ENCODE data around the gene ICE2. TPM values are rescaled to one million over a fixed set of nuclear protein-coding genes. Genes with fewer than 3 reads are reported as not detected.

Gene ICE2
- total RNA-seq, 2 experiments from 2014 or later, result 66.0 to 71.3 TPM

DNA sequence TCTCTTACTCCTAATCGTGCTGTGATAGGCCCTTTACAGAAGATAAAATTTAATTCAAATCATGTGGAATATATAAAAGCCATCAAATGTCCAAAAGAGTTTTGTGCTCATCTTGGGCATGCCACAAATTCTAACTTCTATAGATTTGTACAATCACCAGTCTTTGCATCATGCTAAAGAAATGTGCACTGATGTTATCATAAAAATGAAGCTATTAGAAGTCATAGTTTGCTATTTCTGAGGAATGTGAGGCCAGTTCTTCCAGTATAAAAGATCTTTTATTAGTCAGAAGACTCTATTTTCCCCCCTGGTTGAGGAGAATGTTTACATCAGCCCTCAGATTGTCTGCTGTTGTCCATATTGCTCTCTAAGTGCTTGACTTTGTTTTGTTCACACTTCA lies 79.0 kb downstream of the ICE2 start:
- ChIA-PET CTCF (interaction anchor here (1.4 to 3.2 kb wide), 2 partner anchors 41 to 120 kb away, joined by 4 to 15 read pairs; no protein-coding TSS in a partner anchor), POLR2A (interaction anchor here (0.7 kb wide), 1 partner anchor 79 kb away, joined by 3 read pairs; the partner anchor contains the start of gene ICE2)
- intact Hi-C loops (cut with micrococcal nuclease), result loop anchor here (10.0 kb wide), 1 partner anchor 295 kb away; no protein-coding TSS in a partner anchor
- peaks cover 2% of the 10 kb centered on the region for H3K27me3 Mint-ChIP-seq
- no peak overlapping the region for H3K27ac Mint-ChIP-seq
- peaks cover 15% of the 10 kb centered on the region for H3K36me3 Mint-ChIP-seq
- DNase-seq, result no peak
- peaks cover 28% of the 10 kb centered on the region for H3K4me1 Mint-ChIP-seq (ENCODE audit: low read depth)
- no peaks in the 10 kb centered on the region for H3K9me3 Mint-ChIP-seq
- no peak overlapping the region for H3K4me3 Mint-ChIP-seq

DNA sequence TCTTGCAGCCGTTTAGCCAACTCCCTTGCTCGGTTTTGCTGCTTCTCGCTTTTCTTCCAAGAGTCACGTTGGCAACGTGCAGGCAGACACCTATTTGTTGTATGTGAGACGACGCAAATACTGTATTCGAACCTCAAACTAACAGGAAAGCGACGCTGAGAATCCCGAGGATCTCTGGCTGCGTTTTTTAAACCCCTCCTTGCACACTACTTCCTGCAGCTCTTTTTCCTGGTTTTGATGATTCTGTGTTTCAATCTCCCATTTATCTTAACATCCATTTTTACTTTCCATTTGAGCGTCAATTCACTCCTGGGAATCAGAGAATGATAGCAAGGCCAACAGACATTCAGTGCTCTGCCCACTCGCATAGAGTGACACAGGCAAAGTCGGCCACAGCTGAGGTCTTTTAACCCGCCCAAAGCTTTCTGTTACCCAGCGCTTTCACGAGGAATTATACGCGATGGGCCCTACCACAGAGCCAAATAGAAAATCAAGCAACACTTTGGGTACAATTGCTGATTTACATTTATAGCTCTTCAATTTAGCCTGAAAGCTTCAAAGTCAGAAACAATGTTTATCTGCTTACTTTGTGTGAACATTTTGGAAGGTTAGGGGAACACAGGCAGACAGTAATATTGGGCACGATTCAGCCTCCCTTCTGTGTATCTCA lies 79.6 kb downstream of the ICE2 start:
- H3K27me3 Mint-ChIP-seq, result peaks cover 2% of the 10 kb centered on the region
- POLR2A ChIA-PET, result interaction anchor here (0.7 to 2.1 kb wide), 6 partner anchors 8 to 185 kb away, joined by 3 to 20 read pairs (median 4); partner anchors contain the start of gene ICE2
- CTCF ChIA-PET, result interaction anchor here (1.4 to 3.2 kb wide), 2 partner anchors 40 to 121 kb away, joined by 4 to 15 read pairs; no protein-coding TSS in a partner anchor
- peak overlapping the region; percentile 69 for H3K4me3 Mint-ChIP-seq
- H3K36me3 Mint-ChIP-seq, result peaks cover 18% of the 10 kb centered on the region
- H3K4me1 Mint-ChIP-seq (ENCODE audit: low read depth), result peaks cover 33% of the 10 kb centered on the region
- no peaks in the 10 kb centered on the region for H3K9me3 Mint-ChIP-seq
- intact Hi-C loops (cut with micrococcal nuclease), result loop anchor here (10.0 kb wide), 1 partner anchor 295 kb away; no protein-coding TSS in a partner anchor
- DNase-seq, result no peak
- H3K27ac Mint-ChIP-seq, result peak overlapping the region; percentile 53

DNA sequence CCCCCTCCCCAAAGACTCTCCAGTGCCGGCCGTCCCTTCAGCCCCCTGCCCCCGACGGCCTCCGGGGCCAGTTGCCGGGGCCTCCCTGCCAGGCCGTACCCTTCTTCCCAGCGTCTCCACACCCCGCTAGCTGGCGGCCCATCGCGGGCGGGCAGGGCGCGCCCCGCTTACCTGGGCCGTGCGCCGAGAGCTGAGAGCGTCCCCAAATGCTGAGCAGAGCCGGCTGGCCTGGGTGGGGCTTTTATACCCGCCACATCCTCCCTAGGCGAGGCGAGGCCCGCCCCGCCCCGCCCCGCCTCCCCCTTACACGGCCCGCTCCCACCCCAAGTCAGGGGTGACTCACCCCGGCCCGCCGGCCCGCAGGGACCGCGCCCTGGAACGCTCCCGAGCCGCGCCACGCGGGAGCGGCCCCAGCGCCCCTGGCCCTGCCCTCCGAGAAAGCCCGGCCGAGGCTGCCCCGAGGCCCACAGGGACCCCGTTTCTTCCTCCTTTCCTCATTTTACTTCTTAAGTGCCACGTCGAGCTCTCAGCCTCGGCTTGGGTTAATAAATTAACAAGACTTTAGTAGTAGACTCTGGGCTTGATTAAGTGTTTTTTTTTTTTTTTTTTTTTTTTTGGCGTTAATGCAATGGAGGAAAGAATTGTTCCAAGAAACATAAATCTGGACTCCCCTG lies 81.0 kb downstream of the ICE2 start, which contains the start of gene ANXA2:
ANXA2 (minus strand) TSS at position 215 of the 674 bp plus-strand sequence. CDS start 11,911 bp downstream, outside the sequence.
- H3K27ac Mint-ChIP-seq, result peak within 1 kb of the TSS; percentile 91
- ChIA-PET CTCF (interaction anchor here (0.6 to 3.2 kb wide), 5 partner anchors 11 to 519 kb away, joined by 3 to 15 read pairs (median 3); no protein-coding TSS in a partner anchor), POLR2A (interaction anchor here (0.6 to 2.1 kb wide), 16 partner anchors 9 to 390 kb away, joined by 3 to 20 read pairs (median 4); no protein-coding TSS in a partner anchor)
- H3K9me3 Mint-ChIP-seq, result no peaks in the 10 kb centered on the region
- H3K4me3 Mint-ChIP-seq, result peak within 1 kb of the TSS; percentile 93
- DNase-seq, result peak; percentile 89
- peaks cover 45% of the 10 kb centered on the region for H3K4me1 Mint-ChIP-seq (ENCODE audit: low read depth)
- peaks cover 20% of the 10 kb centered on the region for H3K36me3 Mint-ChIP-seq
- H3K27me3 Mint-ChIP-seq, result peaks cover 2% of the 10 kb centered on the region
- intact Hi-C loops (cut with micrococcal nuclease), result loop anchor here (1.0 to 10.0 kb wide), 4 partner anchors 9 to 297 kb away; partner anchors contain the start of gene ICE2

DNA sequence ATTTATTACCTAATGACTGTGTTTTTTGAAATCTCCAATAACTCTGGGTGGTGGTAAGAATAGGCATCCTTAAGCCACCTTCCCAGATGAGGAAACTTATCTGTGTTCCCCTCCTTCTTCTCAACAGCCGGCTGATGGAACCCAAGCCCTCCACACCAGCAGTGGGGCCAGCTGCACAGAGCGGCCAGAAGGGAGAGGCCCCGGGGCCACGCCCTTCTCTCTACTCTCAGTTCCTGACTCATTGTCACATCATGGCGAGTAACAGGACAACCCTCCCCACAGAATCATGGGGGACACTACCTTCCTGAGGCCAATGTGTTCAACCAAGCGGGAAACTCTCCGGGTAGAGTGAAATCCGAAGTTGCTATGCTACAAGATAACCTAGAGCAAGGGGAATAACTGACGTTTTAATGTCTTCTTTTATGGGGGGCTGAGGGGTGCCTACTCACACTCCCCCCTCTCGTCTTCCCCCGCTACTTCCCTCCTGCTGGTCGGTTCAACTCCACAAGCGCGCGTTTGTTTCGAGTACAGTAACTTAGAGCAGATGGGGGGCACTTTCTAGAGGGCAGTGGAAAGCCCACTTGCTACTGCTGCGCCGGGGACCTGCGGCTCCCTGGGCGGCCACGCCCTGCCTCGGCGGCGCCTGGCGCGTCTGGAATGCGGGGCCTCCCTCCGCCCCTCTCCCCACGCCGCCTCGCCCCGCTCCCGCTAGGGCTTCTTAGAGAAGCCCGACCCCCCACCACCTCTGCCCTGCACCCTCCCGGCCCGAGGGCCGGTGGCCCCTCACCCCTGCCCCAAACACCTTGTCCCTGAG lies 81.8 kb downstream of the ICE2 start:
- Mint-ChIP-seq H3K27me3 (peaks cover 2% of the 10 kb centered on the region), H3K4me1 (ENCODE audit: low read depth) (peaks cover 50% of the 10 kb centered on the region), H3K27ac (peak overlapping the region; percentile 91), H3K4me3 (peak overlapping the region; percentile 93), H3K36me3 (peaks cover 20% of the 10 kb centered on the region), H3K9me3 (no peaks in the 10 kb centered on the region)
- POLR2A ChIA-PET, result interaction anchor here (1.1 to 1.8 kb wide), 8 partner anchors 8 to 187 kb away, joined by 3 to 9 read pairs (median 4); no protein-coding TSS in a partner anchor
- peak; percentile 81 for DNase-seq
- intact Hi-C loops (cut with micrococcal nuclease), result loop anchor here (1.0 to 10.0 kb wide), 3 partner anchors 8 to 298 kb away; no protein-coding TSS in a partner anchor
- CTCF ChIA-PET, result interaction anchor here (3.2 kb wide), 1 partner anchor 38 kb away, joined by 15 read pairs; no protein-coding TSS in a partner anchor

DNA sequence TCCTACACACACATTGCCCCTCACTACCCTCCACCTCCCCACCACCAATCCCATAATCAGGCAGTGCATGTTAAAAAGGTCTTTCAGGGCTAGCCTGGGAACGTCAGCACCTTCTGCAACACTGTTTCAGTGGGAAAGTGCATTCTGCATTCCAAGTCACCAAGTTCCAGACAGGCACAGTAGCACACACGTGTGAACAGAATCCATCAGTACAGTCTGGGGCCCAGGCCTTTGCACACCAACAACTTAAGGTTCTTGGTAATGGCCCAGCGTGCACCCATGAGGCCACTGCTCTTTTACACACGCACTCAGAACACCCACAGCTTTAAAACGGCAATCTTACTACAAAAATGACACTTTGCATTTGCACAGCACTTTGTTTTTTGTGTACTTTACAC lies 82.4 kb downstream of the ICE2 start:
- ChIA-PET POLR2A (no interaction called here), CTCF (no interaction called here)
- no peaks in the 10 kb centered on the region for H3K9me3 Mint-ChIP-seq
- H3K36me3 Mint-ChIP-seq, result peaks cover 20% of the 10 kb centered on the region
- peaks cover 2% of the 10 kb centered on the region for H3K27me3 Mint-ChIP-seq
- DNase-seq, result peak; percentile 14
- peaks cover 55% of the 10 kb centered on the region for H3K4me1 Mint-ChIP-seq (ENCODE audit: low read depth)
- H3K4me3 Mint-ChIP-seq, result peak overlapping the region; percentile 93
- intact Hi-C loops (cut with micrococcal nuclease), result loop anchor here (2.0 to 10.0 kb wide), 2 partner anchors 186 to 298 kb away; no protein-coding TSS in a partner anchor
- H3K27ac Mint-ChIP-seq, result peak overlapping the region; percentile 91

DNA sequence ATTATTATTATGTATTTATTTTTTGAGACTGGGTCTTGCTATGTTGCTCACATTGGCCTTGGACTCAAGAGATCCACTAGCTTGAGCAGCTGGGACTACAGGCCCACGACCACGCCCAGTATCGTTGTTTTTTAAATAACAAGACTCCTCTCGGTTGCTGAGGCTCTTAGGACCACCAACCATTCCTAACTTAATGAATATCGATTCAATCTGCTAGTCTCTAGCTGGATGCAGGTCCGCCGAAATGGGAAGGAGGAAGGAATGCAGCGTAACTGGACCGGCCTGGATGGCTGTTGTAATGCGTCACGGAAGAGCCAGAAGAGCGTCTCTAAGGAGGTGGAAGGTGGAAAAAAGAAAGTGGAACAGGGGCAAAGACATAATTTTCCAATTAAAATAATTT lies 82.8 kb downstream of the ICE2 start:
- intact Hi-C loops (cut with micrococcal nuclease), result loop anchor here (2.0 to 10.0 kb wide), 2 partner anchors 187 to 299 kb away; no protein-coding TSS in a partner anchor
- H3K4me3 Mint-ChIP-seq, result no peak overlapping the region
- POLR2A ChIA-PET, result no interaction called here
- H3K27ac Mint-ChIP-seq, result no peak overlapping the region
- DNase-seq, result no peak
- peaks cover 20% of the 10 kb centered on the region for H3K36me3 Mint-ChIP-seq
- no peaks in the 10 kb centered on the region for H3K9me3 Mint-ChIP-seq
- peaks cover 2% of the 10 kb centered on the region for H3K27me3 Mint-ChIP-seq
- CTCF ChIA-PET, result no interaction called here
- peaks cover 59% of the 10 kb centered on the region for H3K4me1 Mint-ChIP-seq (ENCODE audit: low read depth)

DNA sequence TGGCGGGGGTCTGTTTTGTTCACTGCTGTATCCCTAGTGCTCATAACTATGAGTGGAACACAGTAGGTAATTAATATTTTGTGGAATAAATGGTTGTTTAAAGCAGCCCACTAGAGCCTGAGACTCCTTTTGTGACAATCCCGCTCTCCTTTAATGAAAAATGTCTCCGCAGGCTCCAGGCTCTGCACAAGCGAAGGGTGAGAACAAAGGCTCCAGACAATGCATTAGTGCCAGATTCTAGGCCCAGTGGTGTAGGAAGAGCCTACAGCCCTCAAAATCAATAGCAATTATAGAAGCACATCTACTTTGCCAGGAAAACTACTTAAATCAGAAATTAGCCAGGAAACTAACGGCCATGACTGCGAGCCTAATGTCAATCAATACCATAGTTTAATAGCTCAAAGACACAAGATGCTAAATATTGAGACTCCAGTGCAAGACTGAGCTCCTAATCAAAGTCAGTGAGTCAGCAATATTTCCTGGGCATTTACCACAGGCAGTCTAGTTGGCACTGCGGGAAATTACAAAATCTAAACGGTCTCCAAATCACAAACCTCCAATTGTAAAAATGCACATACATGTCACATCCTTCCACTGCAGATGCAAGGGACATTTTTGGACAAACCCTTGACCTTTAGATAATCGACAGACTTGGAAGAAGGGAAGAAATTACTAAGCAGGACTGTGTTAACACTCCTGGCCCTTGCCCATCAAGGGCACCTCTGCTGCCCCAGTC lies 83.5 kb downstream of the ICE2 start:
- DNase-seq, result no peak
- ChIA-PET CTCF (no interaction called here), POLR2A (no interaction called here)
- Mint-ChIP-seq H3K36me3 (peaks cover 20% of the 10 kb centered on the region), H3K27ac (no peak overlapping the region), H3K9me3 (no peaks in the 10 kb centered on the region), H3K4me1 (ENCODE audit: low read depth) (peaks cover 65% of the 10 kb centered on the region), H3K4me3 (no peak overlapping the region), H3K27me3 (peaks cover 2% of the 10 kb centered on the region)
- intact Hi-C loops (cut with micrococcal nuclease), result loop anchor here (2.0 to 10.0 kb wide), 2 partner anchors 187 to 299 kb away; no protein-coding TSS in a partner anchor

DNA sequence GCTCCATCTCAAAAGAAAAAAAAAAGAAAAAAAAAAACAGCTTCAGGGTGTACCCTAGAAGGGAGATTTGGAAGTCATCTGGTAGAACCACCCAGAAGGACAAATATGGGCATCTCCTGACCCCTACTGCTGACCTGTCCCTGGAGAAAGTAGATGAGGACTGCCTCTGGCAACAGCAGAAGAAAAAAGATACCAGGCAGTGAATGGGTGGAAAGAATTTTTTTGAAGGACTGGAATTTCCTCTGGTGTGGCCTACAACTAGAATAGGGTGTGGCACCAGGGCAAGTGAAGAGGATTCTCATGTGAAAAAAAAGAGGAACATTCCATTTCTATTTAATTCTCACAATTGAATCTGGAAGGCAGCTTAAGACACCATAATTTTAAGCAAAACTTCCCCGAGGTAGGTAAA lies 84.2 kb downstream of the ICE2 start:
- H3K36me3 Mint-ChIP-seq, result peaks cover 20% of the 10 kb centered on the region
- H3K27me3 Mint-ChIP-seq, result peaks cover 2% of the 10 kb centered on the region
- H3K27ac Mint-ChIP-seq, result no peak overlapping the region
- H3K4me3 Mint-ChIP-seq, result no peak overlapping the region
- no peak for DNase-seq
- intact Hi-C loops (cut with micrococcal nuclease), result loop anchor here (5.0 to 10.0 kb wide), 3 partner anchors 300 to 448 kb away; no protein-coding TSS in a partner anchor
- ChIA-PET POLR2A (no interaction called here), CTCF (interaction anchor here (2.2 kb wide), 1 partner anchor 36 kb away, joined by 6 read pairs; no protein-coding TSS in a partner anchor)
- H3K4me1 Mint-ChIP-seq (ENCODE audit: low read depth), result peaks cover 72% of the 10 kb centered on the region
- H3K9me3 Mint-ChIP-seq, result no peaks in the 10 kb centered on the region

DNA sequence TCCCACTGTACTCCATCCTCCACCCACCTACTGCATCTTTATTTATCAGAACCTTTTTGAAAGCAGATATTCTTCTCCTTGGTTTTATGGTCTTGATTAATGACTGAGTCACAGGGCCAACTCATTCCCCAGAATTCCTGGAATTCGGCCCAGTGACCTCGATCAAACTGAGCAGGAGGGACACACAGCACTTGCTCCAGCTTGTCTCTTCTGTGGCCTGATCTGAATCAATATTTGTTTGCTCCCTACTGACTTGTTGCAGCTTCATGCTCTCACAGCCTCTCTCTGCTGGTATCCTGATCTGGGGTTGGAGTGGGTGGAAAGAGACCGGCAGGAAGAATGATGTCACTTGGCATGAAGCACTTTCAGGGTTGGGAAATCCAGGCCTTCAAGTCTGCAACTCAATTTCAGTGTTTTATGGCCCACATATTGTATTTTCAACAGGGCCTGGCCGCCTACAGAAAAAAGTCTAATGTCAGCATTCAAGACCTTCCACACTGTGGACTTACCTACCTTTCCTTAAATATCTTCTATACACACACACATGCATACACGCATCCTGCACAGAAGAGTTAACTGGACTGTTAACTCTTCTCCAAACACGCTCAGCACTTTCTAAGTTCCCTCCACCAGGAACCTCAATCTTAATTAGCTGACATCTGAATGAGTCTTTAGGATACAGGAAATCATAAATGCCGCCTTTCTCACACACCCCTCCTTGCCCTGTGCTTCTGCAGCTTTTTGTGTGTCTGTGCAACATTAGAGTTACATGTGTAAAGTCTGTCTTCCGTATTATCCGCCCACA lies 85.8 kb downstream of the ICE2 start:
- H3K4me3 Mint-ChIP-seq, result peak overlapping the region; percentile 4
- no peaks in the 10 kb centered on the region for H3K27me3 Mint-ChIP-seq
- peaks cover 73% of the 10 kb centered on the region for H3K4me1 Mint-ChIP-seq (ENCODE audit: low read depth)
- peak overlapping the region; percentile 72 for H3K27ac Mint-ChIP-seq
- H3K36me3 Mint-ChIP-seq, result peaks cover 20% of the 10 kb centered on the region
- CTCF ChIA-PET, result interaction anchor here (0.6 to 2.2 kb wide), 4 partner anchors 31 to 73 kb away, joined by 3 to 6 read pairs (median 4); no protein-coding TSS in a partner anchor
- H3K9me3 Mint-ChIP-seq, result no peaks in the 10 kb centered on the region
- intact Hi-C loops (cut with micrococcal nuclease), result loop anchor here (5.0 to 10.0 kb wide), 3 partner anchors 302 to 449 kb away; no protein-coding TSS in a partner anchor
- POLR2A ChIA-PET, result interaction anchor here (0.7 to 2.1 kb wide), 3 partner anchors 31 to 506 kb away, joined by 3 to 5 read pairs (median 5); no protein-coding TSS in a partner anchor
- peak; percentile 41 for DNase-seq

DNA sequence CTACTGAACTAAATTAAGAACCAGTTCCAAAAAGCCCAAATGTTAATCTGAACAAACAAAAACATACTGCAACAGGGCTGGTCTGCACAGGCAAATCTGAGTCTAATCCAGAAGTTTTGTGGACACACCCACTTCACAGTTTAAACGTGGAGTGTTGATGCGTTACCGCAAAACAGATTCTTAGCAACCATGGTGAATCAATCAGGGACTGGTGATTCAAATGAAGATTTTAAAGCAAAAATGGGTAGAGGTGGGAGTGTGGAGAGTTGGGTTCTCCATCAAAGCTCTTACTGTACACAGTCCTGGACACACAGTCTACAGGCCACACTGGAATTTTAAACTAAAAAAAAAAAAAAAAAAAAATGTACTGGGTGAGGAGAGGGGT lies 86.3 kb downstream of the ICE2 start:
- no peak overlapping the region for H3K4me3 Mint-ChIP-seq
- peaks cover 20% of the 10 kb centered on the region for H3K36me3 Mint-ChIP-seq
- CTCF ChIA-PET, result interaction anchor here (0.5 to 2.2 kb wide), 4 partner anchors 30 to 72 kb away, joined by 3 to 6 read pairs (median 4); no protein-coding TSS in a partner anchor
- H3K4me1 Mint-ChIP-seq (ENCODE audit: low read depth), result peaks cover 74% of the 10 kb centered on the region
- H3K27me3 Mint-ChIP-seq, result no peaks in the 10 kb centered on the region
- H3K9me3 Mint-ChIP-seq, result no peaks in the 10 kb centered on the region
- peak overlapping the region; percentile 72 for H3K27ac Mint-ChIP-seq
- intact Hi-C loops (cut with micrococcal nuclease), result loop anchor here (5.0 to 10.0 kb wide), 3 partner anchors 302 to 450 kb away; no protein-coding TSS in a partner anchor
- POLR2A ChIA-PET, result interaction anchor here (0.7 to 2.1 kb wide), 3 partner anchors 30 to 507 kb away, joined by 3 to 5 read pairs (median 5); no protein-coding TSS in a partner anchor
- DNase-seq, result peak; percentile 71

All from activated CD4-positive, alpha-beta memory T cell treated with anti-CD3 and anti-CD28 coated beads for 36 hours (primary cell).